Ovary (tissue), 9 donors: ENCODE data around the gene REL. TPM values are rescaled to one million over a fixed set of nuclear protein-coding genes. Genes with fewer than 3 reads are reported as not detected.

Experiments
- DNase-seq, 5 donors: peaks; one replicate each; pipeline ENCODE4 v3.0.0-alpha.2; 2019 to 2020
- H3K27ac ChIP-seq, 2 donors: fragments of 200-600 bp; one replicate each; pipeline versions ENCODE4 v1.5.1 to v1.8.0; 2019 to 2022
- H3K27me3 ChIP-seq: fragments of 200-600 bp; one replicate; pipeline ENCODE4 v1.8.0; 2022
- H3K36me3 ChIP-seq: fragments of 200-600 bp; sonication (generic); one replicate; pipeline ENCODE4 v1.5.1; 2019
- H3K4me1 ChIP-seq: one replicate; pipeline ENCODE4 v1.8.1; 2013; ENCODE audit warnings: mild to moderate bottlenecking, moderate library complexity; ENCODE audit not compliant: insufficient read depth
- H3K4me3 ChIP-seq: fragments of 200-600 bp; sonication (generic); one replicate; pipeline ENCODE4 v1.5.1; 2017
- H3K9me3 ChIP-seq, 2 donors: fragments of 200-600 bp in 1 of 2; sonication (generic) in 1 of 2; one replicate each; pipeline versions ENCODE4 v1.5.1 to v1.8.1; 2013 to 2019; ENCODE audit warnings: mild to moderate bottlenecking in 1 of 2, moderate library complexity in 1 of 2
- EP300 ChIP-seq: sonication (generic); formaldehyde crosslinking; IDR thresholded peaks from one replicate; pipeline ENCODE4 v1.6.1; 2017; ENCODE audit warnings: antibody characterized with exemption
- POLR2A ChIP-seq: fragments of 450-650 bp; IDR thresholded peaks from one replicate; pipeline ENCODE4 v1.6.1; 2017; ENCODE audit warnings: antibody characterized with exemption, mild to moderate bottlenecking, moderate library complexity
- WGBS, 3 donors: extraction: QIAGEN DNeasy Blood & Tissue Kit in 1 of 3; methylation state at CpG; one replicate each; pipeline versions ENCODE4 v1.1.5 to v1.1.7; 2013 to 2017; 5-methylcytosine and 5-hydroxymethylcytosine counted together
- intact Hi-C, 4 donors: fragments of 100-400 bp; cut with DNase I; formaldehyde crosslinking; loops; one replicate each; pipeline versions ENCODE4 v1.11.0 to v1.15.1; 2022 to 2023
- polyA plus RNA-seq, 2 donors: library from polyadenylated mRNA; stranded (reverse); fragments of 200-250 nt in 1 of 2; fragments of 350-450 nt in 1 of 2; fragmentation: Illumina TruSeq in 1 of 2; extraction: RNeasy Lipid Tissue Mini Kit (QIAGEN cat#74804) in 1 of 2; gene quantifications; one replicate each; pipeline ENCODE4 v1.2.3, GENCODE V29; 2013 to 2014
- total RNA-seq, 7 donors: library from RNA; depleted of rRNA in 2 of 7; stranded (reverse); fragments of >200 nt in 2 of 7; fragmentation: NEBNext Ultra II Directional in 3 of 7; extraction: Animal tissue kit (Norgen Biotek cat#: 25700) in 3 of 7; gene quantifications; one replicate each; pipeline versions ENCODE4 v1.1.0 to v1.2.4, GENCODE V29; 2016 to 2023
- TF ChIP-seq, protein P1 (sequence below), 3 donors: fragments of 450-650 bp in 2 of 3; fragments of 200-600 bp in 1 of 3; IDR thresholded peaks; one replicate each; pipeline versions ENCODE4 v1.5.1 to v1.8.0; 2016 to 2022; ENCODE audit warnings: antibody characterized with exemption in 3 of 3, mild to moderate bottlenecking in 1 of 3
- donor health status: DM: no; HTN: no; CAD: no; lungs with moderate emphysema.
- donor health status: DM: no; HTN: no; CAD: no.
- donor health status: Bipolar disorder and iron deficiency.
- donor health status: DM: yes; HTN: yes; CAD: no.
- donor health status: DM: no; HTN: no; CAD: no.
- donor health status: DM: yes; HTN: yes; CAD: no.

REL gene
- total and polyA plus RNA-seq, 9 donors, result 3.8 to 45.1 (median 18.6) TPM

DNA sequence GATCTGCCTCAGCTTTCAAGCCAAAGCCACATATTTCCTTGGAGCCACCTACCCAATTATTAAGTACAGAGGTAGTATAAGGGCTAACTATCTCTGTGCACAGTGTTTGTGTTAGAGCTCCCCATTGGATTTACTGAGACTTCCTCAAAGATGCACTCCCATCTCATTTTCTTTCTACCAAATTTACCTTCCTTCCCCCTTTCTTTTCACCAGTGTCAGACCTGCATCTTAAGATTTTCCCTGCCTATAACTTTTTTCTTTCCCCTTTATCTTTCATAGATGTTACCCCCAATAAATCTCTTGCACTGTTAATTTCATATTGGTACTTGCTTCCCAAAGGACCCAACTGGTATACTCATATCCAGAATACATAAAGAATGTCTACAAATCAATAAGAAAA lies 5.9 kb upstream of the REL start:
- intact Hi-C loops, result no loop called here
- no peaks in the 10 kb centered on the region for H3K36me3 ChIP-seq
- no peak overlapping the region for H3K4me3 ChIP-seq
- no peak overlapping the region for H3K27ac ChIP-seq
- TF ChIP-seq, protein P1, sequence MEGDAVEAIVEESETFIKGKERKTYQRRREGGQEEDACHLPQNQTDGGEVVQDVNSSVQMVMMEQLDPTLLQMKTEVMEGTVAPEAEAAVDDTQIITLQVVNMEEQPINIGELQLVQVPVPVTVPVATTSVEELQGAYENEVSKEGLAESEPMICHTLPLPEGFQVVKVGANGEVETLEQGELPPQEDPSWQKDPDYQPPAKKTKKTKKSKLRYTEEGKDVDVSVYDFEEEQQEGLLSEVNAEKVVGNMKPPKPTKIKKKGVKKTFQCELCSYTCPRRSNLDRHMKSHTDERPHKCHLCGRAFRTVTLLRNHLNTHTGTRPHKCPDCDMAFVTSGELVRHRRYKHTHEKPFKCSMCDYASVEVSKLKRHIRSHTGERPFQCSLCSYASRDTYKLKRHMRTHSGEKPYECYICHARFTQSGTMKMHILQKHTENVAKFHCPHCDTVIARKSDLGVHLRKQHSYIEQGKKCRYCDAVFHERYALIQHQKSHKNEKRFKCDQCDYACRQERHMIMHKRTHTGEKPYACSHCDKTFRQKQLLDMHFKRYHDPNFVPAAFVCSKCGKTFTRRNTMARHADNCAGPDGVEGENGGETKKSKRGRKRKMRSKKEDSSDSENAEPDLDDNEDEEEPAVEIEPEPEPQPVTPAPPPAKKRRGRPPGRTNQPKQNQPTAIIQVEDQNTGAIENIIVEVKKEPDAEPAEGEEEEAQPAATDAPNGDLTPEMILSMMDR (IDR thresholded peaks at IDR 0.05), result no peak
- TF ChIP-seq POLR2A (no peak), EP300 (no peak)
- H3K4me1 ChIP-seq, result no peaks in the 10 kb centered on the region
- H3K9me3 ChIP-seq, result no peaks in the 10 kb centered on the region
- no peak for DNase-seq
- H3K27me3 ChIP-seq, result no peaks in the 10 kb centered on the region

DNA sequence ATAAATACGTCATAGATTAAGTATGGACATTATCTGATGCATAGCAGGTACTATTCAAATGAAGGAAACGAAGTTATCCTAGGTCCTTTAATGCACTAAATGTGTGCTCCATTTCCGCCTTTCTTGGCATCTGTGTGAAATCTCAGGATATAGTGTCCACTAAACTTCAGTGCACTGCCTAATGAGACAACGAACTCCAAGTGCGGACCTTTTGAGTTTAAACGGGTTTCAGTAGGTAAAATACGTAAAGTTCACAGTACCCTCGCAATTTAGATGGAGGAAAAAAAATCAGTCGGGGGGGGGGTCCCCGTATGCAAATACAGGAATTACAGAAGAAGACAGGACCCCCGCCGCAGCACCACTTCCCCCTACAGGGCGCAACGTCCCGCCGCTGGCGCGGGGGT lies 729 bp upstream of the REL start:
- Histone ChIP-seq H3K4me1 (peaks cover 3% of the 10 kb centered on the region), H3K36me3 (no peaks in the 10 kb centered on the region), H3K4me3 (peak overlapping the region; percentile 59), H3K9me3 (no peaks in the 10 kb centered on the region), H3K27me3 (no peaks in the 10 kb centered on the region), H3K27ac (peak overlapping the region; percentile 90 to 94)
- intact Hi-C loops, result no loop called here
- WGBS, 3 donors, result 0 to 1% (median 1%) methylated on average over 18 of the region's 18 CpGs
- TF ChIP-seq EP300 (no peak), POLR2A (no peak)
- TF ChIP-seq, protein P1 (IDR thresholded peaks at IDR 0.05), result peak in 2 of 3 donors; percentile 29 to 36
- no peak for DNase-seq

DNA sequence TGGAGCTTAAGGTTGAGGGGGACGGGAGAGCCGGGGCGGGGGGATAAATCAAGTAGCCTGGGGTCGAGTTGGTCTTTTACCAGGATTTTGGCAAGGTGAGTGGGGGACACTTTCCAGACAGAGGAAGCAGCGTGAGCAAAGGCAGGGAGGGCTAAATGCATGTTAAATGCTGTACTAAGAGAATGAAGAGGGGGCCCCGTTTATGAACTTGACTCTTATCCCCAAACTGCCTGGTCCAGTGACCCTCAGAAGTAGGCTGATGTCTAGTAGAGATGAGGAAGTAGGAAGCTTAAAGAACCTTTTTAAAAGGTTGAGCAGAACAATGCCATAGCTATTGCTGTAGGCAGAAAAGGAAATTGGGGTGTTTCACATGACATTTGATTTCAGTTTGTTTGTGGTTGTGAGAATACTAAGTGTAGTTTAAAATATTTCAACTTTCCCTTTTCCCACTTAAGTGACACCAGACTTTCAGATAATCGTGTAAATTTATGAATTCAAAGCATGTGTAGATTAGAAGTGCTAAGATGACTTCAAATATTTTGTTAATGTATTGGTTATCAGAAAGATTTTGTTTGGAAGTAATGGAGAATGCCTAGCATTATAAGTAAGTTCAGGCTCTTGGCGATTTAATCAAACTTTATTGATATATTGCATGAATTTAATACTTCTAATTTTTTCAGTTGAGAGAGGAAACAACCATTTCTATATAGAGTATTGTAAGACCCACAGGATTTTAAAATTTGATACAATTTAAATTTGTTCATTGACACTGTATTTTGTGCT lies 1.8 kb downstream of the REL start:
- DNase-seq, result peak in 1 of 5 donors; percentile 27
- Histone ChIP-seq H3K36me3 (no peaks in the 10 kb centered on the region), H3K4me3 (peak overlapping the region; percentile 59), H3K27ac (no peak overlapping the region), H3K27me3 (no peaks in the 10 kb centered on the region), H3K9me3 (no peaks in the 10 kb centered on the region), H3K4me1 (peaks cover 3% of the 10 kb centered on the region)
- no peak for TF ChIP-seq POLR2A
- intact Hi-C loops, result no loop called here
- WGBS, 3 donors, result 7 to 23% (median 15%) methylated on average over 8 of the region's 8 CpGs

DNA sequence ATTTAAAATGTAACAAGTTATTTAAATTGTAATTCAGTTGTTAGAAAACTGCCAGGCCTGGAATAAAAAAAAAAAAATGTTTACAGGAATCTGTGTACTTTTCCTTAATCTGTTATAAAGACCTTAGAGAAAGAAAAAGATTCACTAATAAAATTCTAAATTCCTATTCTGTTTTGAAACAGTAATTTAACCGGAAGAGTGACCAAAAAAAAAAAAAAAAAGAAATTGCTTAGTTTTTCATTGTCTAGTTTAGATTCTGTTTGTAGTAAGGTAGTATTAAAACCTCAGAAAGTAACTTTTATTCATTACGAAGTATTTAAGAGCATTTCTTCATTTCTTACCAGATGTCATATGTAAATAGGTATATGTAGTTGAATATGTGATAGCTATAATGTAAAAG lies 2.5 kb downstream of the REL start:
- intact Hi-C loops, result no loop called here
- 45 to 62% (median 52%) methylated on average over 2 of the region's 2 CpGs for WGBS, 3 donors
- Histone ChIP-seq H3K27ac (no peak overlapping the region), H3K4me3 (peak overlapping the region; percentile 59), H3K4me1 (peaks cover 3% of the 10 kb centered on the region), H3K9me3 (no peaks in the 10 kb centered on the region), H3K27me3 (no peaks in the 10 kb centered on the region), H3K36me3 (no peaks in the 10 kb centered on the region)
- DNase-seq, result no peak
- TF ChIP-seq EP300 (no peak), POLR2A (no peak)
- TF ChIP-seq, protein P1 (IDR thresholded peaks at IDR 0.05), result no peak

DNA sequence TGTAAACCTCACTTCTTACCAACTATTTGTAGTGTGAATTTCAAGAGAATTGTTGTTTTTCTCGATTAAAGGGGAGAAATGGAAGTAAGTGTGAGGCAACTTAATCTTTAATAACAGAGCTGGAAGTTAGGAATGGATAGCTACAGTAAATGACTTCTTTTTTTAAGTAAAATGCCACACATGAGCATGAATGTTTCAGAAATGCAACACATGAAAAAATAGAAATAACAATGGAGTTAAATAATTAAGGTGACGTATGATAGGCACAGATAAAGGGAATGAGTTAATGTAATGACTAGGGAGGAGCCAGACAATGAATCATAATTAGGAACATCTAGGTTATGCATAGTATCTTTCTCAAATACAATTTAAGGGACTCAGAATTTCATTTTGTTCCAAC lies 3.4 kb downstream of the REL start:
- Histone ChIP-seq H3K36me3 (no peaks in the 10 kb centered on the region), H3K9me3 (no peaks in the 10 kb centered on the region), H3K4me1 (peaks cover 3% of the 10 kb centered on the region), H3K27ac (no peak overlapping the region), H3K27me3 (no peaks in the 10 kb centered on the region), H3K4me3 (no peak overlapping the region)
- intact Hi-C loops, result no loop called here
- no peak for TF ChIP-seq POLR2A
- TF ChIP-seq, protein P1 (IDR thresholded peaks at IDR 0.05), result no peak
- TF ChIP-seq EP300, result no peak
- WGBS, 3 donors, result 26 to 42% (median 35%) methylated on average over 2 of the region's 2 CpGs
- no peak for DNase-seq
